Measurements from ENCODE around the gene PTPRQ. TPM values are rescaled to one million over a fixed set of nuclear protein-coding genes. Genes with fewer than 3 reads are reported as not detected.
A peak's percentile ranks its signal among the peaks of the same experiment; 100 is the strongest.

PTPRQ gene
- total and polyA plus RNA-seq, 9 of the 15 experiments (the other 6 are each of a cell fraction or from before 2014, with no cell fraction given): not detected

DNA sequence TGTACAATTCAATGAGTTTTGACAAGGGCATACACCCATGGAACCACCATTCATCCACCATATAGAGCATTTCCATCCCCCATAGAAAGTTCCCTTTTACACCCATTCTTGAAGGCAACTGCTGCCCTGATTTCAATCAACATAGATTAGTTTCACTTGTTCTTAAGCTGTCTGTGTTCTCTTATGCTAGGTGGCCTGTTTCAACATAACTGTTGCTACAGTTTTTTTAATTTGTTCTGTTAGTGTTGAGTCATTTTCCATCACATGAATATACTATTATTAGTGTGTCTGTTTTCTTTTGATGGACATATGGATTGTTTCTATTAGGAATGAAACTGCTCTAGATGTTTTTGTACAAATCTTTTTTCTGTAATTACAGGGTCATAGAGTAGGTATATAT lies 123.4 kb downstream of the PTPRQ start:
- CTCF ChIA-PET (ENCODE audit: low intra/inter-chr PET ratio): no interaction called here
- intact Hi-C loops (cut with micrococcal nuclease): no loop called here

More for the DNA sequence above, 123.4 kb downstream of the PTPRQ start:
- in situ Hi-C loops (cut with MboI): no loop called here
- no peaks in the 10 kb centered on the region for H3K4me1 ChIP-seq (replicated peaks in 1 of 2; ENCODE audit: control insufficient read depth in 2 of 2, insufficient read depth in 2 of 2, low read length in 2 of 2)
- no peak overlapping the region for H3K9ac ChIP-seq (ENCODE audit: insufficient read depth in 1 of 2, low read depth in 2 of 2, low read length in 2 of 2)
- H3K4me3 ChIP-seq: no peak overlapping the region
- TF ChIP-seq THRB (CRISPR knock-in tag; conservative IDR thresholded peaks at IDR 0.05) (no peak), ZNF121 (CRISPR knock-in tag; conservative IDR thresholded peaks at IDR 0.05) (no peak), ZBED1 (IDR thresholded peaks at IDR 0.05) (no peak), ZBTB1 (CRISPR knock-in tag; IDR thresholded peaks at IDR 0.05; ENCODE audit: borderline replicate concordance, low read depth) (no peak), RBM25 (IDR thresholded peaks at IDR 0.05; ENCODE audit: low read depth, low read length, severe bottlenecking) (no peak), NFIC (IDR thresholded peaks at IDR 0.05) (no peak), STAT6 (CRISPR knock-in tag; IDR thresholded peaks at IDR 0.05) (no peak), POLR3A (IDR thresholded peaks at IDR 0.05; ENCODE audit: borderline replicate concordance, extremely low read depth, insufficient read depth, insufficient read length) (no peak)
- TF ChIP-seq, protein P1, sequence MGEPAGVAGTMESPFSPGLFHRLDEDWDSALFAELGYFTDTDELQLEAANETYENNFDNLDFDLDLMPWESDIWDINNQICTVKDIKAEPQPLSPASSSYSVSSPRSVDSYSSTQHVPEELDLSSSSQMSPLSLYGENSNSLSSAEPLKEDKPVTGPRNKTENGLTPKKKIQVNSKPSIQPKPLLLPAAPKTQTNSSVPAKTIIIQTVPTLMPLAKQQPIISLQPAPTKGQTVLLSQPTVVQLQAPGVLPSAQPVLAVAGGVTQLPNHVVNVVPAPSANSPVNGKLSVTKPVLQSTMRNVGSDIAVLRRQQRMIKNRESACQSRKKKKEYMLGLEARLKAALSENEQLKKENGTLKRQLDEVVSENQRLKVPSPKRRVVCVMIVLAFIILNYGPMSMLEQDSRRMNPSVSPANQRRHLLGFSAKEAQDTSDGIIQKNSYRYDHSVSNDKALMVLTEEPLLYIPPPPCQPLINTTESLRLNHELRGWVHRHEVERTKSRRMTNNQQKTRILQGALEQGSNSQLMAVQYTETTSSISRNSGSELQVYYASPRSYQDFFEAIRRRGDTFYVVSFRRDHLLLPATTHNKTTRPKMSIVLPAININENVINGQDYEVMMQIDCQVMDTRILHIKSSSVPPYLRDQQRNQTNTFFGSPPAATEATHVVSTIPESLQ (CRISPR knock-in tag; IDR thresholded peaks at IDR 0.05): no peak
- H3K36me3 ChIP-seq (ENCODE audit: control insufficient read depth, insufficient read depth, low read length): no peaks in the 10 kb centered on the region
- no peak overlapping the region for H3K4me2 ChIP-seq (ENCODE audit: insufficient read depth, low read length)
- H3K9me1 ChIP-seq (ENCODE audit: control insufficient read depth, insufficient read depth, low read length): no peaks in the 10 kb centered on the region
- DNase-seq (ENCODE audit: extremely low read depth in 1 of 4, low spot score in 3 of 4) (no peak), FAIRE-seq (peak; percentile 6), ATAC-seq (no peak)
- H3K27me3 ChIP-seq (ENCODE audit: control insufficient read depth in 2 of 2, insufficient read depth in 2 of 2, low read length in 2 of 2): no peaks in the 10 kb centered on the region
- POLR2A ChIA-PET: no interaction called here
- H3K27ac ChIP-seq (ENCODE audit: extremely low read depth, low read depth, low read length): no peak overlapping the region
- H2AFZ ChIP-seq (ENCODE audit: low read depth, low read length): no peak overlapping the region
- no TSS peak for BruUV-seq (replicated peaks)
- H4K20me1 ChIP-seq (replicated peaks; ENCODE audit: control insufficient read depth, insufficient read depth, low read length): no peaks in the 10 kb centered on the region
- no peaks in the 10 kb centered on the region for H3K9me3 ChIP-seq (replicated peaks; ENCODE audit: control insufficient read depth, insufficient read depth, low read depth, low read length)
- no peaks in the 10 kb centered on the region for H3K79me2 ChIP-seq (ENCODE audit: control insufficient read depth, insufficient read depth, low read length)

All from K562 (cell line).